HCT116 (cell line): ENCODE measurements around the gene SAMD14. TPM values are rescaled to one million over a fixed set of nuclear protein-coding genes. Genes with fewer than 3 reads are reported as not detected.

Experiments
- ATAC-seq: fragments of 200-7000 bp; cut with Tn5 transposase; 2 replicates; pipeline ENCODE4 v1.9.1; 2020; ENCODE audit warnings: mild to moderate bottlenecking, moderate library complexity
- BruUV-seq: library from RNA; stranded (reverse); fragments of 400-500 nt; replicated peaks from 2 replicates; lab custom pipeline; 2021; lab: Mats Ljungman, UMichigan
- CTCF ChIA-PET: fragments of 300-600 bp; sonication (Branson Sonifier 250); formaldehyde crosslinking; loops from one replicate; lab custom pipeline; 2021; ENCODE audit warnings: antibody characterized with exemption; lab: Charles Lee
- POLR2A ChIA-PET: fragments of 300-600, 350-600 bp; sonication (Branson Sonifier 250); formaldehyde crosslinking; loops from one replicate; lab custom pipeline; 2021; ENCODE audit warnings: antibody characterized with exemption; lab: Charles Lee
- RAD21 ChIA-PET, 2 experiments: fragments of 300-600 bp; sonication (Branson Sonifier 250); formaldehyde crosslinking; loops; one replicate each; lab custom pipeline; 2023; ENCODE audit warnings: low total read pairs in 2 of 2; ENCODE audit not compliant: uncharacterized antibody in 2 of 2, unreplicated experiment in 2 of 2, low non-redundant PET in 1 of 2; lab: Charles Lee
- DNase-seq: peaks from one replicate; pipeline ENCODE4 v3.0.0-alpha.2; 2010; ENCODE audit warnings: low read depth, low spot score
- H2AFZ ChIP-seq: fragments of 200-600 bp; shearing (Covaris generic), sonication (generic); 2 replicates; pipeline ENCODE4 v1.6.1; 2017; ENCODE audit warnings: low read depth, mixed run types, mixed read lengths, antibody characterized with exemption, low read length; ENCODE audit not compliant: poor library complexity, severe bottlenecking
- H3K27ac ChIP-seq: 2 replicates; pipeline ENCODE4 v1.5.1; 2012; ENCODE audit warnings: low read depth, low read length
- H3K27me3 ChIP-seq: fragments of 200-600 bp; sonication (generic); 2 replicates; pipeline ENCODE4 v1.6.1; 2016; ENCODE audit warnings: mixed run types, low read length, mixed read lengths; ENCODE audit not compliant: insufficient read depth
- H3K36me3 ChIP-seq, 2 experiments: fragments of 200-500 bp in 1 of 2; fragments of 200-600 bp in 1 of 2; sonication (Bioruptor generic) in 1 of 2; sonication (generic) in 1 of 2; 2 replicates each; pipeline versions ENCODE4 v1.5.1 to v1.6.1; 2014 to 2016; ENCODE audit warnings: low read length in 2 of 2, inconsistent platforms in 1 of 2, mixed read lengths in 1 of 2, mixed run types in 1 of 2; ENCODE audit not compliant: insufficient read depth in 2 of 2, control insufficient read depth in 1 of 2
- H3K4me1 ChIP-seq, 2 experiments: fragments of 200-600 bp in 1 of 2; sonication (generic) in 1 of 2; 2 replicates each; pipeline versions ENCODE4 v1.5.1 to v1.6.1; 2012 to 2017; ENCODE audit warnings: low read length in 2 of 2, inconsistent platforms in 1 of 2, mild to moderate bottlenecking in 1 of 2, mixed read lengths in 1 of 2, mixed run types in 1 of 2, moderate library complexity in 1 of 2; ENCODE audit not compliant: insufficient read depth in 2 of 2, control insufficient read depth in 1 of 2
- H3K4me2 ChIP-seq: fragments of 200-600 bp; sonication (generic); 2 replicates; pipeline ENCODE4 v1.6.1; 2017; ENCODE audit warnings: mixed run types, low read length, mixed read lengths
- H3K4me3 ChIP-seq, 2 experiments: fragments of 200-600 bp in 1 of 2; sonication (generic) in 1 of 2; replicated peaks in 1 of 2; 2 replicates each; pipeline ENCODE4 v1.5.1; 2011 to 2016; ENCODE audit warnings: low read length in 2 of 2, control low read depth in 1 of 2, low read depth in 1 of 2, mild to moderate bottlenecking in 1 of 2, mixed read lengths in 1 of 2, mixed run types in 1 of 2
- H3K79me2 ChIP-seq: fragments of 200-600 bp; sonication (generic); 2 replicates; pipeline ENCODE4 v1.6.1; 2017; ENCODE audit warnings: mild to moderate bottlenecking, mixed run types, low read length, moderate library complexity, mixed read lengths; ENCODE audit not compliant: insufficient read depth
- H3K9ac ChIP-seq: fragments of 200-600 bp; sonication (generic); 2 replicates; pipeline ENCODE4 v1.6.1; 2016; ENCODE audit warnings: low read length, mixed read lengths
- H3K9me2 ChIP-seq: fragments of 200-600 bp; sonication (generic), shearing (Covaris generic); 2 replicates; pipeline ENCODE4 v1.6.1; 2017; ENCODE audit warnings: mixed run types, mild to moderate bottlenecking, moderate library complexity; ENCODE audit not compliant: insufficient read depth
- H3K9me3 ChIP-seq, 2 experiments: fragments of 200-500 bp in 1 of 2; fragments of 200-600 bp in 1 of 2; sonication (Bioruptor generic) in 1 of 2; sonication (generic) in 1 of 2; 2 replicates each; pipeline ENCODE4 v1.6.1; 2014 to 2017; ENCODE audit warnings: low read length in 2 of 2, mixed read lengths in 2 of 2, inconsistent platforms in 1 of 2, low read depth in 1 of 2, mild to moderate bottlenecking in 1 of 2, mixed run types in 1 of 2, moderate library complexity in 1 of 2; ENCODE audit not compliant: control insufficient read depth in 1 of 2, insufficient read depth in 1 of 2
- H4K20me1 ChIP-seq: fragments of 200-600 bp; sonication (generic), shearing (Covaris generic); 2 replicates; pipeline ENCODE4 v1.6.1; 2017; ENCODE audit warnings: mixed run types, mild to moderate bottlenecking, moderate library complexity; ENCODE audit not compliant: insufficient read depth
- EGR1 ChIP-seq: IDR thresholded peaks from 2 replicates; pipeline ENCODE4 v1.6.1; 2012; ENCODE audit warnings: low read depth
- JUND ChIP-seq: IDR thresholded peaks from 2 replicates; pipeline ENCODE4 v1.6.1; 2012
- POLR2A ChIP-seq: IDR thresholded peaks from 2 replicates; pipeline ENCODE4 v1.7.0; 2011; ENCODE audit warnings: borderline replicate concordance; ENCODE audit not compliant: insufficient read depth, insufficient read length; ENCODE audit errors: extremely low read depth
- POLR2AphosphoS5 ChIP-seq: IDR thresholded peaks from 2 replicates; pipeline ENCODE4 v1.6.1; 2011; ENCODE audit warnings: mild to moderate bottlenecking, low read depth, low read length, moderate library complexity
- SIN3A ChIP-seq: IDR thresholded peaks from 2 replicates; pipeline ENCODE4 v1.6.1; 2012; ENCODE audit warnings: low read depth
- SRF ChIP-seq: IDR thresholded peaks from 2 replicates; pipeline ENCODE4 v1.6.1; 2012; ENCODE audit warnings: low read depth
- intact Hi-C: fragments of 100-400 bp; cut with micrococcal nuclease; formaldehyde crosslinking; loops from 2 replicates; pipeline ENCODE4 v1.10.0; 2022
- total RNA-seq: library from RNA; stranded (reverse); gene quantifications from one replicate; pipeline ENCODE4 v1.2.1, GENCODE V29; 2021; ENCODE audit not compliant: unreplicated experiment

Gene SAMD14
- total RNA-seq, 1 experiment from 2014 or later = 1.5 TPM

DNA sequence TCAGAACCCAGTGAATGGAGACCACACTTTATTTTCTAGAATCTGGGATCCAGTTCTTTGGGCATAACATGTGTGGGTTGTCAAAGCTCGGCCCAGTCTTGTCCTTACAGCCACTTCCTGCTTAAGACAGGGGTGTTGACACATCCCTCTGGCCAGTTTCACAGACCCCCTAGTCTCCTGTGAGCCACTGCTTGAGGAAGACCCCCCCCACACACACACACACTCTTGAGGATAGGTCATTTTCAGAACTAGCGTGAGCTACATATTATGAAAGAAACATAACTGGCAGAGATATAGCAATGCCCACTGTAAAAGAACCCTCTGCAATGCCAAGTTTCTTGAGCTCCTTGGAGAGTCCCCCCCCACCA is 38.1 kb downstream of the SAMD14 start:
- Histone ChIP-seq H3K9me3 (no peaks in the 10 kb centered on the region), H3K4me2 (no peak overlapping the region), H2AFZ (no peak overlapping the region), H3K9ac (no peak overlapping the region), H3K4me1 (peaks cover 12 to 38% of the 10 kb centered on the region in 2 experiments), H3K9me2 (no peaks in the 10 kb centered on the region), H3K27me3 (no peaks in the 10 kb centered on the region), H4K20me1 (no peaks in the 10 kb centered on the region), H3K27ac (no peak overlapping the region), H3K79me2 (peaks cover 6% of the 10 kb centered on the region; the same call in 1 of the 2 replicates), H3K4me3 (no peak overlapping the region), H3K36me3 (peaks cover 20 to 29% of the 10 kb centered on the region in 2 experiments; a peak in 3 of 4 replicates)
- no TSS peak for BruUV-seq
- TF ChIP-seq SIN3A (peak; percentile 57; the same call in 1 of the 2 replicates), SRF (no peak)
- ChIA-PET POLR2A (interaction anchor here (1.2 to 3.5 kb wide), 4 partner anchors 12 to 36 kb away, joined by 3 to 18 read pairs (median 4); partner anchors contain the start of gene ITGA3), CTCF (interaction anchor here (0.7 to 4.6 kb wide), 9 partner anchors 11 to 205 kb away, joined by 3 to 55 read pairs (median 15); no protein-coding TSS in a partner anchor), RAD21 (no interaction called here)
- no peak for DNase-seq
- intact Hi-C loops = no loop called here
- ATAC-seq = no peak

DNA sequence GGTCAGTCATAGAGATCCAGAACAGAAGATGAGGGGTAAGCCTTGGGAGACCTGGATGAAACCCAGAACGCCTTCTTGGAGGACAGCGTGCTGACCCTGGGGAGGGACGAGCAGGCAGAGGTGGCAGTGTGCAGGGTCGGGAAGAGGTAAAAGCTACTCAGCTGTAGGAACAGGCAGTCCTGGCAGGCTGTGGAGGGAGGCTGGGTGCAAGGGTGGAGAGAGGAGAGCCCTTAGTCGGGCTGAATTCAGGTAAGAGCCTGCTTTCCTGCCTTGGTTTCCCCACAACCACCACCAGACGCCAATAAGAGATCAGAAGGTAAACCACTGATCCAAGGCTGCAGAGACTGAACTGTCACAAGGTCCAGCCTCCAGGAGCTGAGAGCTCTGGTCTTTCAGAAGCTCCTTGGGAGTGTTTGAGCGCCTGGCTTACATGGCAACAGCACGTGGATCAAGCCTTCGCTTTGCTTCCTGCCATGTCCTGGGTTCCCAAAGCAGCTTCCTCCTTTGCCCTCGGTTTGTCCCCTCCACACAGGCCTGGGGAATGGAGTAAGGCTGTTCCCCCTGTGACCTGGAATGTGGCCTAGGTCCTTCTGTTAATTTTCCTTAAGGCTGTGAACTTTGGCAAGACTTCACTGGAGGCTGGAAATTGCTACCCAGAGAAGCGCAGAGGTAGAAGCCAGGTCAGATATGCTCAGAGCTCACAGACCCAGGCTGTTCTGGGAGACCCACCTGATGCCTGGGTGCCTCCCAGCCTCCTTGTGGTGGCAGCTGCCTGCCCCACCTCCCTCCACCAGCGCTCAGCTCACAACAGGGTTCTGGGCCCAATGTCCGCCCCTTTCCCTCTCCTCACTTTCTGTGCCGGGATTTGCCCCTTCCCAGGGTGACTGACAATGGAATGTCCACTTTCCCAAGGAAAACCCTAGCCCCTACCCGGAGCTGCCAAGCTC is 38.7 kb downstream of the SAMD14 start:
- ChIA-PET CTCF (interaction anchor here (0.8 to 4.6 kb wide), 7 partner anchors 13 to 94 kb away, joined by 3 to 55 read pairs (median 6); no protein-coding TSS in a partner anchor), POLR2A (interaction anchor here (1.2 to 3.5 kb wide), 4 partner anchors 11 to 36 kb away, joined by 3 to 18 read pairs (median 4); partner anchors contain the start of gene ITGA3), RAD21 (no interaction called here)
- Histone ChIP-seq H2AFZ (no peak overlapping the region), H3K79me2 (peaks cover 6% of the 10 kb centered on the region; the same call in 1 of the 2 replicates), H3K4me2 (no peak overlapping the region), H3K27ac (no peak overlapping the region), H3K36me3 (peaks cover 20 to 29% of the 10 kb centered on the region in 2 experiments; a peak in 3 of 4 replicates), H3K4me1 (peaks cover 11 to 35% of the 10 kb centered on the region in 2 experiments), H3K9me3 (no peaks in the 10 kb centered on the region), H3K9ac (no peak overlapping the region), H4K20me1 (no peaks in the 10 kb centered on the region), H3K27me3 (no peaks in the 10 kb centered on the region), H3K9me2 (no peaks in the 10 kb centered on the region), H3K4me3 (no peak overlapping the region)
- BruUV-seq = no TSS peak
- intact Hi-C loops = no loop called here
- DNase-seq (no peak), ATAC-seq (no peak)
- TF ChIP-seq EGR1 (no peak), POLR2A (no peak), POLR2AphosphoS5 (peak; percentile 85), SIN3A (peak; percentile 40), JUND (0 out of 2 replicates have a peak, but pooled peaks have one; percentile 2)
